GM19035 (cell line): ENCODE data around the gene OSTF1.

ENCODE experiments used
- ATAC-seq: cut with Tn5 transposase; IDR thresholded peaks from one replicate; pipeline ENCODE4 v1.9.1; 2021; ENCODE audit not compliant: unreplicated experiment

Gene OSTF1

GRCh38 chr9:75087824-75088645 is at the start of gene OSTF1, which contains the start of gene NMRK1:
Gene OSTF1, plus strand, starts transcription at chr9:75088514. Its CDS starts 179 bp downstream, at chr9:75088693.
Gene NMRK1, minus strand, starts transcription at chr9:75088155. Its CDS starts 5,040 bp downstream, at chr9:75083115.
- ATAC-seq = peak; percentile 83

- ATAC-seq = no peak
Observed at GRCh38 chr9:75039009-75039408, 49.3 kb upstream of the OSTF1 start.

- ATAC-seq = no peak
Observed at GRCh38 chr9:75039801-75040200, 48.5 kb upstream of the OSTF1 start.

GRCh38 chr9:75041041-75041440 is 47.3 kb upstream of the OSTF1 start:
- no peak for ATAC-seq

GRCh38 chr9:75046725-75047345 is 41.5 kb upstream of the OSTF1 start:
- ATAC-seq = no peak

- ATAC-seq = no peak
Observed at GRCh38 chr9:75047506-75047905, 40.8 kb upstream of the OSTF1 start.

- ATAC-seq = no peak
Observed at GRCh38 chr9:75051285-75051684, 37.0 kb upstream of the OSTF1 start.

- peak; percentile 83 for ATAC-seq
Observed at GRCh38 chr9:75053869-75054268, 34.4 kb upstream of the OSTF1 start.

- no peak for ATAC-seq
Observed at GRCh38 chr9:75054368-75055001, 33.8 kb upstream of the OSTF1 start.

- ATAC-seq = no peak
Observed at GRCh38 chr9:75061169-75061568, 27.1 kb upstream of the OSTF1 start.

GRCh38 chr9:75063556-75064305 is 24.6 kb upstream of the OSTF1 start:
- no peak for ATAC-seq

- no peak for ATAC-seq
Observed at GRCh38 chr9:75064307-75065025, 23.8 kb upstream of the OSTF1 start.

- no peak for ATAC-seq
Observed at GRCh38 chr9:75065510-75065909, 22.8 kb upstream of the OSTF1 start.

- no peak for ATAC-seq
Observed at GRCh38 chr9:75067894-75068293, 20.4 kb upstream of the OSTF1 start.

- ATAC-seq = no peak
Observed at GRCh38 chr9:75069171-75069570, 19.1 kb upstream of the OSTF1 start.

- peak; percentile 66 for ATAC-seq
Observed at GRCh38 chr9:75071530-75072122, 16.7 kb upstream of the OSTF1 start.

GRCh38 chr9:75072895-75073294 is 15.4 kb upstream of the OSTF1 start:
- no peak for ATAC-seq

GRCh38 chr9:75081632-75082031 is 6.7 kb upstream of the OSTF1 start:
- no peak for ATAC-seq

- ATAC-seq = no peak
Observed at GRCh38 chr9:75083188-75083970, 4.9 kb upstream of the OSTF1 start.
